ENCODE data around the gene MTMR12. TPM values are rescaled to one million over a fixed set of nuclear protein-coding genes. Genes with fewer than 3 reads are reported as not detected.
A peak's percentile ranks its signal among the peaks of the same experiment; 100 is the strongest.
"Not testable (repeated sequence)": the region's sequence is repeated elsewhere in the genome, so short reads cannot be mapped to it uniquely, and the experiment has no call there.

Gene MTMR12
- total and polyA plus RNA-seq, 2 of the 13 experiments (the other 11 are each of a cell fraction or from before 2014, with no cell fraction given): 23.4 to 36.6 TPM

- H3K4me2 ChIP-seq (ENCODE audit: low read depth, low read length): no peak overlapping the region
- no peaks in the 10 kb centered on the region for H3K36me3 ChIP-seq (replicated peaks in 1 of 2; ENCODE audit: control insufficient read depth in 1 of 2, insufficient read depth in 2 of 2, low read length in 2 of 2)
- H3K4me3 ChIP-seq (replicated peaks in 1 of 3; ENCODE audit: insufficient read depth in 1 of 3, low read depth in 2 of 3, low read length in 3 of 3): no peak overlapping the region
- intact Hi-C loops (cut with micrococcal nuclease; ENCODE audit: unreplicated experiment): no loop called here
- H3K4me1 ChIP-seq (ENCODE audit: insufficient read depth, low read length): peaks cover 35% of the 10 kb centered on the region
- BruUV-seq (replicated peaks): no TSS peak
- H4K20me1 ChIP-seq (ENCODE audit: insufficient read depth, low read length): no peaks in the 10 kb centered on the region
- in situ Hi-C loops (cut with HindIII; ENCODE audit: extremely low pct_ligation_motif_present, low pct_unique_long_range_greater_than_20kb): no loop called here
- 89% methylated on average over 3 of the region's 3 CpGs for WGBS (ENCODE audit: low lambda C conversion rate)
- no peaks in the 10 kb centered on the region for H3K79me2 ChIP-seq (ENCODE audit: insufficient read depth, low read length)
- H3K9ac ChIP-seq (ENCODE audit: insufficient read depth, low read depth, low read length): no peak overlapping the region
- no peaks in the 10 kb centered on the region for H3K27me3 ChIP-seq (ENCODE audit: control insufficient read depth in 1 of 2, insufficient read depth in 2 of 2, low read length in 2 of 2)
- FAIRE-seq (no peak), ATAC-seq (no peak), DNase-seq (ENCODE audit: low spot score) (no peak)
- POLR2A ChIA-PET: no interaction called here
- 0 out of 2 replicates have a peak, but pooled peaks have one; percentile 23 for TF ChIP-seq ZNF775 (CRISPR knock-in tag; IDR thresholded peaks at IDR 0.05; ENCODE audit: borderline replicate concordance)
- TF ChIP-seq MTF2 (CRISPR knock-in tag; IDR thresholded peaks at IDR 0.05; ENCODE audit: borderline replicate concordance): no peak
- TF ChIP-seq KMT2B (CRISPR knock-in tag; IDR thresholded peaks at IDR 0.05): 0 out of 2 replicates have a peak, but pooled peaks have one; percentile 1
- H2AFZ ChIP-seq (ENCODE audit: low read length): no peak overlapping the region
- H3K27ac ChIP-seq (ENCODE audit: extremely low read length, insufficient read depth, low read length): peak overlapping the region; percentile 63
- no peaks in the 10 kb centered on the region for H3K9me3 ChIP-seq (ENCODE audit: low read length)
- CTCF ChIA-PET (ENCODE audit: low intra/inter-chr PET ratio, low total read pairs): no interaction called here
Observed at GRCh38 chr5:32210151-32210550, 102.6 kb downstream of the MTMR12 start.

DNA sequence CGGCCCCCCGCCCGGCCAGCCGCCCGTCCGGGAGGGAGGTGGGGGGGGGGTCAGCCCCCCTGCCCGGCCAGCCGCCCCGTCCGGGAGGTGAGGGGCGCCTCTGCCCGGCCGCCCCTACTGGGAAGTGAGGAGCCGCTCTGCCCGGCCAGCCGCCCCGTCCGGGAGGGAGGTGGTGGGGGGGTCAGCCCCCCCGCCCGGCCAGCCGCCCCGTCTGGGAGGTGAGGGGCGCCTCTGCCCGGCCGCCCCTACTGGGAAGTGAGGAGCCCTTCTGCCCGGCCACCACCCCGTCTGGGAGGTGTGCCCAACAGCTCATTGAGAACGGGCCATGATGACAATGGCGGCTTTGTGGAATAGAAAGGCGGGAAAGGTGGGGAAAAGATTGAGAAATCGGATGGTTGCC, 103.9 kb downstream of the MTMR12 start:
- H2AFZ ChIP-seq (ENCODE audit: low read length); POLR2A ChIA-PET; CTCF ChIA-PET (ENCODE audit: low intra/inter-chr PET ratio, low total read pairs); H3K9ac ChIP-seq (ENCODE audit: insufficient read depth, low read depth, low read length); DNase-seq (ENCODE audit: low spot score); FAIRE-seq; H3K79me2 ChIP-seq (ENCODE audit: insufficient read depth, low read length); H3K27me3 ChIP-seq (ENCODE audit: control insufficient read depth in 1 of 2, insufficient read depth in 2 of 2, low read length in 2 of 2); in situ Hi-C loops (cut with HindIII; ENCODE audit: extremely low pct_ligation_motif_present, low pct_unique_long_range_greater_than_20kb); H3K27ac ChIP-seq (ENCODE audit: extremely low read length, insufficient read depth, low read length); H3K4me3 ChIP-seq (replicated peaks in 1 of 3; ENCODE audit: insufficient read depth in 1 of 3, low read depth in 2 of 3, low read length in 3 of 3); H3K9me3 ChIP-seq (ENCODE audit: low read length); BruUV-seq (replicated peaks); ATAC-seq; intact Hi-C loops (cut with micrococcal nuclease; ENCODE audit: unreplicated experiment); H4K20me1 ChIP-seq (ENCODE audit: insufficient read depth, low read length); H3K36me3 ChIP-seq (replicated peaks in 1 of 2; ENCODE audit: control insufficient read depth in 1 of 2, insufficient read depth in 2 of 2, low read length in 2 of 2); H3K4me2 ChIP-seq (ENCODE audit: low read depth, low read length); TF ChIP-seq SOX13 (IDR thresholded peaks at IDR 0.05): not testable (repeated sequence)
- TF ChIP-seq, protein P1, sequence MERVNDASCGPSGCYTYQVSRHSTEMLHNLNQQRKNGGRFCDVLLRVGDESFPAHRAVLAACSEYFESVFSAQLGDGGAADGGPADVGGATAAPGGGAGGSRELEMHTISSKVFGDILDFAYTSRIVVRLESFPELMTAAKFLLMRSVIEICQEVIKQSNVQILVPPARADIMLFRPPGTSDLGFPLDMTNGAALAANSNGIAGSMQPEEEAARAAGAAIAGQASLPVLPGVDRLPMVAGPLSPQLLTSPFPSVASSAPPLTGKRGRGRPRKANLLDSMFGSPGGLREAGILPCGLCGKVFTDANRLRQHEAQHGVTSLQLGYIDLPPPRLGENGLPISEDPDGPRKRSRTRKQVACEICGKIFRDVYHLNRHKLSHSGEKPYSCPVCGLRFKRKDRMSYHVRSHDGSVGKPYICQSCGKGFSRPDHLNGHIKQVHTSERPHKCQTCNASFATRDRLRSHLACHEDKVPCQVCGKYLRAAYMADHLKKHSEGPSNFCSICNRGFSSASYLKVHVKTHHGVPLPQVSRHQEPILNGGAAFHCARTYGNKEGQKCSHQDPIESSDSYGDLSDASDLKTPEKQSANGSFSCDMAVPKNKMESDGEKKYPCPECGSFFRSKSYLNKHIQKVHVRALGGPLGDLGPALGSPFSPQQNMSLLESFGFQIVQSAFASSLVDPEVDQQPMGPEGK (CRISPR knock-in tag; IDR thresholded peaks at IDR 0.05): peak; percentile 71
- TF ChIP-seq ZNF740 (CRISPR knock-in tag; IDR thresholded peaks at IDR 0.05) (peak; percentile 28; the same call in 1 of the 2 replicates), SOX13 (CRISPR knock-in tag; conservative IDR thresholded peaks at IDR 0.05 in 1 of 2, IDR thresholded peaks at IDR 0.05 in 1 of 2) (0 out of 4 replicates have a peak, but pooled peaks of 1 of the 2 experiments have one; percentile 2)
- peaks cover 47% of the 10 kb centered on the region for H3K4me1 ChIP-seq (ENCODE audit: insufficient read depth, low read length)
- WGBS (ENCODE audit: low lambda C conversion rate): 20% methylated on average over 1 of the region's 31 CpGs

All from HepG2 (cell line).